ENCODE data around the gene TGFBR2. TPM values are rescaled to one million over a fixed set of nuclear protein-coding genes. Genes with fewer than 3 reads are reported as not detected.

The TGFBR2 gene
- total RNA-seq, 1 experiment from 2014 or later = 45.9 TPM

GRCh38 chr3:30577788-30578187 lies 28.6 kb upstream of the TGFBR2 start:
- no peak overlapping the region for H3K4me3 ChIP-seq (ENCODE audit: low read depth in 2 of 2, low read length in 2 of 2)
- no peak for DNase-seq (ENCODE audit: low read depth, low spot score)
- no peak for TF ChIP-seq REST (IDR thresholded peaks at IDR 0.05; ENCODE audit: insufficient read depth in 1 of 2, low read depth in 2 of 2, low read length in 1 of 2)
- TF ChIP-seq SIN3A (IDR thresholded peaks at IDR 0.05; ENCODE audit: borderline replicate concordance, insufficient read depth, low read depth, low read length) = no peak
- no peak for TF ChIP-seq TCF7L2 (IDR thresholded peaks at IDR 0.05; ENCODE audit: low read depth, low read length)
- TF ChIP-seq CTCF (IDR thresholded peaks at IDR 0.05) = no peak
- TF ChIP-seq POLR2AphosphoS5 (IDR thresholded peaks at IDR 0.05; ENCODE audit: low read depth, low read length) = no peak
- H3K36me3 ChIP-seq (ENCODE audit: control insufficient read depth, insufficient read depth, low read length) = no peaks in the 10 kb centered on the region
- ChIA-PET POLR2A (no interaction called here), CTCF (no interaction called here)
- in situ Hi-C loops (cut with HindIII; ENCODE audit: low pct_unique_long_range_greater_than_20kb, low sequenced_read_pairs) (no loop called here), intact Hi-C loops (cut with micrococcal nuclease; ENCODE audit: unreplicated experiment) (no loop called here)
- no peaks in the 10 kb centered on the region for H3K27me3 ChIP-seq (ENCODE audit: control insufficient read depth, insufficient read depth, low read length)
- BruUV-seq (replicated peaks) = no TSS peak
- no peak for ATAC-seq
- H3K4me1 ChIP-seq (ENCODE audit: control insufficient read depth, insufficient read depth, low read length) = no peaks in the 10 kb centered on the region
- H3K27ac ChIP-seq (ENCODE audit: low read length) = no peak overlapping the region
- no peaks in the 10 kb centered on the region for H3K9me3 ChIP-seq (ENCODE audit: control insufficient read depth, insufficient read depth, low read depth, low read length)

GRCh38 chr3:30578479-30578878 lies 27.9 kb upstream of the TGFBR2 start:
- Histone ChIP-seq H3K36me3 (ENCODE audit: control insufficient read depth, insufficient read depth, low read length) (no peaks in the 10 kb centered on the region), H3K9me3 (ENCODE audit: control insufficient read depth, insufficient read depth, low read depth, low read length) (no peaks in the 10 kb centered on the region), H3K27me3 (ENCODE audit: control insufficient read depth, insufficient read depth, low read length) (no peaks in the 10 kb centered on the region), H3K4me1 (ENCODE audit: control insufficient read depth, insufficient read depth, low read length) (no peaks in the 10 kb centered on the region), H3K27ac (ENCODE audit: low read length) (no peak overlapping the region), H3K4me3 (ENCODE audit: low read depth in 2 of 2, low read length in 2 of 2) (no peak overlapping the region)
- BruUV-seq (replicated peaks) = no TSS peak
- ATAC-seq (no peak), DNase-seq (ENCODE audit: low read depth, low spot score) (no peak)
- TF ChIP-seq POLR2AphosphoS5 (IDR thresholded peaks at IDR 0.05; ENCODE audit: low read depth, low read length) (no peak), CTCF (IDR thresholded peaks at IDR 0.05) (no peak), SIN3A (IDR thresholded peaks at IDR 0.05; ENCODE audit: borderline replicate concordance, insufficient read depth, low read depth, low read length) (no peak)
- in situ Hi-C loops (cut with HindIII; ENCODE audit: low pct_unique_long_range_greater_than_20kb, low sequenced_read_pairs) = no loop called here
- POLR2A ChIA-PET = no interaction called here
- CTCF ChIA-PET = no interaction called here
- intact Hi-C loops (cut with micrococcal nuclease; ENCODE audit: unreplicated experiment) = no loop called here

Measured in Panc1 (cell line).